GF-D8 (cell line): ENCODE results near the gene ZNF407.

Experiments
- DNase-seq: peaks from one replicate; lab custom pipeline; 2025; lab: John Stamatoyannopoulos, UW

Gene ZNF407

GRCh38 chr18:74832381-74832780, 234.7 kb downstream of the ZNF407 start:
- DNase-seq, result no peak

GRCh38 chr18:74832999-74833398, 235.3 kb downstream of the ZNF407 start:
- DNase-seq, result no peak

- DNase-seq, result no peak
Observed at GRCh38 chr18:74834424-74835309, 237.0 kb downstream of the ZNF407 start.

GRCh38 chr18:74836296-74837139, 238.8 kb downstream of the ZNF407 start:
- no peak for DNase-seq

- DNase-seq, result no peak
Observed at GRCh38 chr18:74840492-74841167, 243.0 kb downstream of the ZNF407 start.

- DNase-seq, result no peak
Observed at GRCh38 chr18:74841248-74841647, 243.6 kb downstream of the ZNF407 start.

GRCh38 chr18:74849301-74849700, 251.6 kb downstream of the ZNF407 start:
- no peak for DNase-seq

- DNase-seq, result no peak
Observed at GRCh38 chr18:74856434-74856833, 258.8 kb downstream of the ZNF407 start.

- DNase-seq, result no peak
Observed at GRCh38 chr18:74856928-74857327, 259.3 kb downstream of the ZNF407 start.

- no peak for DNase-seq
Observed at GRCh38 chr18:74857901-74858300, 260.2 kb downstream of the ZNF407 start.

- DNase-seq, result no peak
Observed at GRCh38 chr18:74861154-74861553, 263.5 kb downstream of the ZNF407 start.

- DNase-seq, result no peak
Observed at GRCh38 chr18:74862094-74862493, 264.4 kb downstream of the ZNF407 start.

GRCh38 chr18:74866577-74866976, 268.9 kb downstream of the ZNF407 start:
- no peak for DNase-seq

- DNase-seq, result no peak
Observed at GRCh38 chr18:74868461-74868860, 270.8 kb downstream of the ZNF407 start.

GRCh38 chr18:74869904-74870863, 272.5 kb downstream of the ZNF407 start:
- no peak for DNase-seq

- no peak for DNase-seq
Observed at GRCh38 chr18:74870950-74871349, 273.3 kb downstream of the ZNF407 start.

- DNase-seq, result no peak
Observed at GRCh38 chr18:74873629-74874028, 276.0 kb downstream of the ZNF407 start.

- no peak for DNase-seq
Observed at GRCh38 chr18:74874351-74874750, 276.7 kb downstream of the ZNF407 start.

- DNase-seq, result no peak
Observed at GRCh38 chr18:74876630-74877243, 279.1 kb downstream of the ZNF407 start.

- DNase-seq, result no peak
Observed at GRCh38 chr18:74878267-74878666, 280.6 kb downstream of the ZNF407 start.
